ENCODE results near the gene CLEC16A. TPM values are rescaled to one million over a fixed set of nuclear protein-coding genes. Genes with fewer than 3 reads are reported as not detected.

The CLEC16A gene
- total RNA-seq, 1 donor from 2014 or later = 19.8 TPM

GRCh38 chr16:11067697-11068141 lies 123.4 kb downstream of the CLEC16A start:
- no peak overlapping the region for H3K4me3 ChIP-seq (ENCODE audit: low read depth, low read length)
- no peaks in the 10 kb centered on the region for H3K27me3 ChIP-seq (ENCODE audit: control insufficient read depth, insufficient read depth, low read length)
- TF ChIP-seq, protein P1, sequence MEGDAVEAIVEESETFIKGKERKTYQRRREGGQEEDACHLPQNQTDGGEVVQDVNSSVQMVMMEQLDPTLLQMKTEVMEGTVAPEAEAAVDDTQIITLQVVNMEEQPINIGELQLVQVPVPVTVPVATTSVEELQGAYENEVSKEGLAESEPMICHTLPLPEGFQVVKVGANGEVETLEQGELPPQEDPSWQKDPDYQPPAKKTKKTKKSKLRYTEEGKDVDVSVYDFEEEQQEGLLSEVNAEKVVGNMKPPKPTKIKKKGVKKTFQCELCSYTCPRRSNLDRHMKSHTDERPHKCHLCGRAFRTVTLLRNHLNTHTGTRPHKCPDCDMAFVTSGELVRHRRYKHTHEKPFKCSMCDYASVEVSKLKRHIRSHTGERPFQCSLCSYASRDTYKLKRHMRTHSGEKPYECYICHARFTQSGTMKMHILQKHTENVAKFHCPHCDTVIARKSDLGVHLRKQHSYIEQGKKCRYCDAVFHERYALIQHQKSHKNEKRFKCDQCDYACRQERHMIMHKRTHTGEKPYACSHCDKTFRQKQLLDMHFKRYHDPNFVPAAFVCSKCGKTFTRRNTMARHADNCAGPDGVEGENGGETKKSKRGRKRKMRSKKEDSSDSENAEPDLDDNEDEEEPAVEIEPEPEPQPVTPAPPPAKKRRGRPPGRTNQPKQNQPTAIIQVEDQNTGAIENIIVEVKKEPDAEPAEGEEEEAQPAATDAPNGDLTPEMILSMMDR (IDR thresholded peaks at IDR 0.05; ENCODE audit: insufficient read depth, low read length, poor library complexity, severe bottlenecking) = no peak
- no peak for DNase-seq (ENCODE audit: low read depth)
- H3K36me3 ChIP-seq (ENCODE audit: control insufficient read depth, insufficient read depth, low read length) = no peaks in the 10 kb centered on the region

DNA sequence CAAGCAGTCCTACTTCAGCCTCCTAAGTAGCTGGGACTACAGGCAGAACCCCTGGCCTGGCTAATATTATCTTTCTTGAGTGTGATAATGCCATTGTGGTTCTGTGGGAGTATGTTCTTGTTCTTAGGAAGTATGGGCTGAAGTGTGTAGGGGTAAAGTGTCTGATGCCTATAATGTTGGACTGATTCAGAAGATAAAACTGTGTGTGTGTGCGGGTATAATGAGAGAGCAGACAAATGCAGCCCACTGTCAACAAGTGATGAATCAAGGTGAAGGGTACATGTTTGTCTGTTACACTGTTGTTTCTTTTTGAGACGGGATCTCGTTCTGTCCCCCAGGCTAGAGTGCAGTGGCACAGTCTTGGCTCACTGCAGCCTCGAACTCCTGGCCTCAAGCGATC lies 127.5 kb downstream of the CLEC16A start:
- TF ChIP-seq, protein P1 (IDR thresholded peaks at IDR 0.05; ENCODE audit: insufficient read depth, low read length, poor library complexity, severe bottlenecking) = no peak

GRCh38 chr16:11072420-11073153 lies 128.2 kb downstream of the CLEC16A start:
- DNase-seq (ENCODE audit: low read depth) = no peak
- TF ChIP-seq, protein P1 (IDR thresholded peaks at IDR 0.05; ENCODE audit: insufficient read depth, low read length, poor library complexity, severe bottlenecking) = no peak
- Histone ChIP-seq H3K27me3 (ENCODE audit: control insufficient read depth, insufficient read depth, low read length) (no peaks in the 10 kb centered on the region), H3K36me3 (ENCODE audit: control insufficient read depth, insufficient read depth, low read length) (no peaks in the 10 kb centered on the region), H3K4me3 (ENCODE audit: low read depth, low read length) (no peak overlapping the region)

More for the DNA sequence above, 127.5 kb downstream of the CLEC16A start:
- no peak overlapping the region for H3K4me3 ChIP-seq (ENCODE audit: low read depth, low read length)
- H3K36me3 ChIP-seq (ENCODE audit: control insufficient read depth, insufficient read depth, low read length) = no peaks in the 10 kb centered on the region
- H3K27me3 ChIP-seq (ENCODE audit: control insufficient read depth, insufficient read depth, low read length) = no peaks in the 10 kb centered on the region
- no peak for DNase-seq (ENCODE audit: low read depth)

GRCh38 chr16:11073407-11073999 lies 129.1 kb downstream of the CLEC16A start:
- TF ChIP-seq, protein P1 (IDR thresholded peaks at IDR 0.05; ENCODE audit: insufficient read depth, low read length, poor library complexity, severe bottlenecking) = no peak
- no peak overlapping the region for H3K4me3 ChIP-seq (ENCODE audit: low read depth, low read length)
- no peak for DNase-seq (ENCODE audit: low read depth)
- no peaks in the 10 kb centered on the region for H3K36me3 ChIP-seq (ENCODE audit: control insufficient read depth, insufficient read depth, low read length)
- H3K27me3 ChIP-seq (ENCODE audit: control insufficient read depth, insufficient read depth, low read length) = no peaks in the 10 kb centered on the region

GRCh38 chr16:11074131-11074530 lies 129.8 kb downstream of the CLEC16A start:
- H3K4me3 ChIP-seq (ENCODE audit: low read depth, low read length) = no peak overlapping the region
- no peak for DNase-seq (ENCODE audit: low read depth)
- TF ChIP-seq, protein P1 (IDR thresholded peaks at IDR 0.05; ENCODE audit: insufficient read depth, low read length, poor library complexity, severe bottlenecking) = no peak
- no peaks in the 10 kb centered on the region for H3K27me3 ChIP-seq (ENCODE audit: control insufficient read depth, insufficient read depth, low read length)
- H3K36me3 ChIP-seq (ENCODE audit: control insufficient read depth, insufficient read depth, low read length) = no peaks in the 10 kb centered on the region
